Measurements from ENCODE around the gene ZNF438.
"Not testable (repeated sequence)": the region's sequence is repeated elsewhere in the genome, so short reads cannot be mapped to it uniquely, and the experiment has no call there.

The ZNF438 gene

GRCh38 chr10:30943451-30943850, 88.2 kb downstream of the ZNF438 start:
- DNase-seq (ENCODE audit: low read depth, low spot score): no peak
- no peaks in the 10 kb centered on the region for H3K36me3 ChIP-seq (ENCODE audit: control insufficient read depth, insufficient read depth, low read length)
- H3K27me3 ChIP-seq (ENCODE audit: control insufficient read depth, insufficient read depth, low read length): no peaks in the 10 kb centered on the region
- no peak overlapping the region for H3K4me3 ChIP-seq (ENCODE audit: low read length)
- no peaks in the 10 kb centered on the region for H3K9me3 ChIP-seq (ENCODE audit: control insufficient read depth, insufficient read depth, low read length)
- no peaks in the 10 kb centered on the region for H3K4me1 ChIP-seq (ENCODE audit: control insufficient read depth, insufficient read depth, low read length)
- no peak overlapping the region for H3K27ac ChIP-seq (ENCODE audit: low read length)

GRCh38 chr10:30940256-30940655, 91.4 kb downstream of the ZNF438 start:
- Histone ChIP-seq H3K9me3 (ENCODE audit: control insufficient read depth, insufficient read depth, low read length) (no peaks in the 10 kb centered on the region), H3K4me1 (ENCODE audit: control insufficient read depth, insufficient read depth, low read length) (no peaks in the 10 kb centered on the region), H3K27ac (ENCODE audit: low read length) (no peak overlapping the region), H3K36me3 (ENCODE audit: control insufficient read depth, insufficient read depth, low read length) (no peaks in the 10 kb centered on the region), H3K4me3 (ENCODE audit: low read length) (no peak overlapping the region), H3K27me3 (ENCODE audit: control insufficient read depth, insufficient read depth, low read length) (no peaks in the 10 kb centered on the region)
- WGBS (ENCODE audit: insufficient coverage, insufficient read length): no CpG with 5 or more reads among the region's 6 CpGs
- DNase-seq (ENCODE audit: low read depth, low spot score): no peak

DNA sequence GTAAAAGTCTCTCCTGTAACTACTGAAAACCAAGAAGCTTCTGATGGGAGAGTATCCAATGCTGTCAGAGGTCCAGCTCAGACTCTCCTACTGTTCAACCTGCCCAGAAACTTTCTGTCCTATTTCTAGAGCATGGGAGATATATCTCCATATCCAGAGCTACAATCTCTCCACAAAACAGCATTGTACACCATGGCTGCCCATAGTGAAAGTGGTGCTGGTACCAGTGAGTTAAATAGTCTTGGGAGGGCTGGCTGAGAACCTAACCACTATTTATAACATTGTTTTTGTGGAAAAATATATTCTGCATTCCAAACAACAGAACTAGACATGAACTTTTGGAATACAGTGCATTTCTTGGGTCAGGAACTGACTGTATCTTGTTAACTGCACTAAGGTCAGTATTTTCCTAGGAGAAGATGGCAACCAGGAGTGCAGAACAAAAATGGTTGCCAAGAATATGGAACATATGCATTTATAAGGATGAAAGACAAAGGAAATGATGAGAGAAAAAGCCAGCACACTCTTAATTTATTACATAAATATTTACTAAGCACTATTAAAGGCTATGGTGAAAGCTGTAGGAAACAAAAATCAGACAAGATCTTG, 91.9 kb downstream of the ZNF438 start:
- Histone ChIP-seq H3K4me3 (ENCODE audit: low read length) (no peak overlapping the region), H3K27me3 (ENCODE audit: control insufficient read depth, insufficient read depth, low read length) (no peaks in the 10 kb centered on the region), H3K36me3 (ENCODE audit: control insufficient read depth, insufficient read depth, low read length) (no peaks in the 10 kb centered on the region), H3K27ac (ENCODE audit: low read length) (no peak overlapping the region), H3K9me3 (ENCODE audit: control insufficient read depth, insufficient read depth, low read length) (no peaks in the 10 kb centered on the region), H3K4me1 (ENCODE audit: control insufficient read depth, insufficient read depth, low read length) (no peaks in the 10 kb centered on the region)
- DNase-seq (ENCODE audit: low read depth, low spot score): no peak

GRCh38 chr10:30935078-30935477, 96.6 kb downstream of the ZNF438 start:
- Histone ChIP-seq H3K4me1 (ENCODE audit: control insufficient read depth, insufficient read depth, low read length) (no peaks in the 10 kb centered on the region), H3K9me3 (ENCODE audit: control insufficient read depth, insufficient read depth, low read length) (no peaks in the 10 kb centered on the region; the same call in 1 of the 2 replicates), H3K4me3 (ENCODE audit: low read length) (no peak overlapping the region), H3K36me3 (ENCODE audit: control insufficient read depth, insufficient read depth, low read length) (no peaks in the 10 kb centered on the region), H3K27me3 (ENCODE audit: control insufficient read depth, insufficient read depth, low read length) (no peaks in the 10 kb centered on the region), H3K27ac (ENCODE audit: low read length) (no peak overlapping the region)
- no peak for DNase-seq (ENCODE audit: low read depth, low spot score)
- no CpG with 5 or more reads among the region's 1 CpG for WGBS (ENCODE audit: insufficient coverage, insufficient read length)

- Histone ChIP-seq H3K27me3 (ENCODE audit: control insufficient read depth, insufficient read depth, low read length) (no peaks in the 10 kb centered on the region), H3K9me3 (ENCODE audit: control insufficient read depth, insufficient read depth, low read length) (no peaks in the 10 kb centered on the region; the same call in 1 of the 2 replicates), H3K27ac (ENCODE audit: low read length) (no peak overlapping the region), H3K4me1 (ENCODE audit: control insufficient read depth, insufficient read depth, low read length) (no peaks in the 10 kb centered on the region), H3K36me3 (ENCODE audit: control insufficient read depth, insufficient read depth, low read length) (no peaks in the 10 kb centered on the region), H3K4me3 (ENCODE audit: low read length) (no peak overlapping the region)
- DNase-seq (ENCODE audit: low read depth, low spot score): no peak
Measured at GRCh38 chr10:30931094-30931493, 100.6 kb downstream of the ZNF438 start.

- Histone ChIP-seq H3K27me3 (ENCODE audit: control insufficient read depth, insufficient read depth, low read length) (no peaks in the 10 kb centered on the region), H3K27ac (ENCODE audit: low read length) (no peak overlapping the region), H3K36me3 (ENCODE audit: control insufficient read depth, insufficient read depth, low read length) (no peaks in the 10 kb centered on the region), H3K9me3 (ENCODE audit: control insufficient read depth, insufficient read depth, low read length) (no peaks in the 10 kb centered on the region; the same call in 1 of the 2 replicates), H3K4me3 (ENCODE audit: low read length) (no peak overlapping the region), H3K4me1 (ENCODE audit: control insufficient read depth, insufficient read depth, low read length) (no peaks in the 10 kb centered on the region)
- no CpG with 5 or more reads among the region's 23 CpGs for WGBS (ENCODE audit: insufficient coverage, insufficient read length)
- DNase-seq (ENCODE audit: low read depth, low spot score): no peak
Measured at GRCh38 chr10:30929901-30930520, 101.7 kb downstream of the ZNF438 start.

DNA sequence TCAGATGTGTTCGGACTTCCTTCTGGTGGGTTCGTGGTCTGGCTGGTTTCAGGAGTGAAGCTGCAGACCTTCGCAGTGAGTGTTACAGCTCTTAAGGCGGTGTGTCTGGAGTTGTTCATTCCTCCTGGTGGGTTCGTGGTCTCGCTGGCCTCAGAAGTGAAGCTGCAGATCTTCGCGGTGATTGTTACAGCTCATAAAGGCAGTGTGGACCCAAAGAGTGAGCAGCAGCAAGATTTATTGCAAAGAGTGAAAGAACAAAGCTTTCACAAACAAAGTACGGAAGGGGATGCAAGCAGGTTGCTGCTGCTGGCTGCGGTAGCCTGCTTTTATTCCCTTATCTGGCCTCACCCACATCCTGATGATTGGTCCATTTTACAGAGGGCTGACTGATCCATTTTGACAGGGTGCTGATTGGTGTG, 102.3 kb downstream of the ZNF438 start:
- DNase-seq (ENCODE audit: low read depth, low spot score); H3K4me3 ChIP-seq (ENCODE audit: low read length); H3K9me3 ChIP-seq (ENCODE audit: control insufficient read depth, insufficient read depth, low read length); H3K36me3 ChIP-seq (ENCODE audit: control insufficient read depth, insufficient read depth, low read length); H3K27me3 ChIP-seq (ENCODE audit: control insufficient read depth, insufficient read depth, low read length); H3K27ac ChIP-seq (ENCODE audit: low read length); H3K4me1 ChIP-seq (ENCODE audit: control insufficient read depth, insufficient read depth, low read length): not testable (repeated sequence)
- WGBS (ENCODE audit: insufficient coverage, insufficient read length): no CpG with 5 or more reads among the region's 10 CpGs

DNA sequence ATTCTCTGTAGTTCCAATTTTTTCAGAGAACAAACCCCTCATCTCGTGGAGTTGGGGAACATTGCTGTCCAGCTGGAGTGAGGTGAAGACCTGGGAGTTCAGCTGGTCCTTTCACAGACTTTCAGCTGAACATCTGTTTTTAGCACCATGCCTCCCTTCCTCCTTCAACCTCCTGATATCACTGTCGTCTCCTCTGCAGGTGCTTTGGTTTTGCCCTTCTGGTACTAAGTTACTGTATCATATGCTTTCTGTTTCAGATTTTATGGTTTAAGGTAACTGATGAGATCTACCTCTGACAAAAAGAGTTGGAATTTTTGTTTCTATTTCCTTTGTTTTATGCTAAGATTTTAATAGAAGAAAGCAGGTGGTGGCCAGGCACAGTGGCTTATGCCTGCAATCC, 102.9 kb downstream of the ZNF438 start:
- Histone ChIP-seq H3K4me1 (ENCODE audit: control insufficient read depth, insufficient read depth, low read length) (no peaks in the 10 kb centered on the region), H3K27ac (ENCODE audit: low read length) (no peak overlapping the region), H3K27me3 (ENCODE audit: control insufficient read depth, insufficient read depth, low read length) (no peaks in the 10 kb centered on the region), H3K4me3 (ENCODE audit: low read length) (no peak overlapping the region), H3K36me3 (ENCODE audit: control insufficient read depth, insufficient read depth, low read length) (no peaks in the 10 kb centered on the region), H3K9me3 (ENCODE audit: control insufficient read depth, insufficient read depth, low read length) (no peaks in the 10 kb centered on the region; the same call in 1 of the 2 replicates)
- no CpG with 5 or more reads among the region's 2 CpGs for WGBS (ENCODE audit: insufficient coverage, insufficient read length)
- DNase-seq (ENCODE audit: low read depth, low spot score): no peak

- no peak for DNase-seq (ENCODE audit: low read depth, low spot score)
Measured at GRCh38 chr10:30918651-30919050, 113.0 kb downstream of the ZNF438 start.

GRCh38 chr10:30917789-30918188, 113.9 kb downstream of the ZNF438 start:
- no CpG with 5 or more reads among the region's 1 CpG for WGBS (ENCODE audit: insufficient coverage, insufficient read length)
- no peaks in the 10 kb centered on the region for H3K36me3 ChIP-seq (ENCODE audit: control insufficient read depth, insufficient read depth, low read length)

More at GRCh38 chr10:30918651-30919050, 113.0 kb downstream of the ZNF438 start:
- Histone ChIP-seq H3K27me3 (ENCODE audit: control insufficient read depth, insufficient read depth, low read length) (no peaks in the 10 kb centered on the region), H3K4me1 (ENCODE audit: control insufficient read depth, insufficient read depth, low read length) (no peaks in the 10 kb centered on the region), H3K4me3 (ENCODE audit: low read length) (no peak overlapping the region), H3K9me3 (ENCODE audit: control insufficient read depth, insufficient read depth, low read length) (no peaks in the 10 kb centered on the region), H3K36me3 (ENCODE audit: control insufficient read depth, insufficient read depth, low read length) (no peaks in the 10 kb centered on the region), H3K27ac (ENCODE audit: low read length) (no peak overlapping the region)
- no CpG with 5 or more reads among the region's 2 CpGs for whole genome bisulfite sequencing (ENCODE audit: insufficient coverage, insufficient read length)

GRCh38 chr10:30917067-30917466, 114.6 kb downstream of the ZNF438 start:
- H3K4me3 ChIP-seq (ENCODE audit: low read length): no peak overlapping the region
- H3K27ac ChIP-seq (ENCODE audit: low read length): no peak overlapping the region
- H3K9me3 ChIP-seq (ENCODE audit: control insufficient read depth, insufficient read depth, low read length): no peaks in the 10 kb centered on the region
- no peaks in the 10 kb centered on the region for H3K4me1 ChIP-seq (ENCODE audit: control insufficient read depth, insufficient read depth, low read length)
- no peaks in the 10 kb centered on the region for H3K36me3 ChIP-seq (ENCODE audit: control insufficient read depth, insufficient read depth, low read length)
- no peaks in the 10 kb centered on the region for H3K27me3 ChIP-seq (ENCODE audit: control insufficient read depth, insufficient read depth, low read length)
- no peak for DNase-seq (ENCODE audit: low read depth, low spot score)
- no CpG with 5 or more reads among the region's 3 CpGs for WGBS (ENCODE audit: insufficient coverage, insufficient read length)

More at GRCh38 chr10:30917789-30918188, 113.9 kb downstream of the ZNF438 start:
- Histone ChIP-seq H3K9me3 (ENCODE audit: control insufficient read depth, insufficient read depth, low read length) (no peaks in the 10 kb centered on the region), H3K4me1 (ENCODE audit: control insufficient read depth, insufficient read depth, low read length) (no peaks in the 10 kb centered on the region), H3K4me3 (ENCODE audit: low read length) (no peak overlapping the region), H3K27ac (ENCODE audit: low read length) (no peak overlapping the region), H3K27me3 (ENCODE audit: control insufficient read depth, insufficient read depth, low read length) (no peaks in the 10 kb centered on the region)
- no peak for DNase-seq (ENCODE audit: low read depth, low spot score)

All from iPS DF 6.9 (cell line).